Neural progenitor cell (in vitro differentiated cells): ENCODE measurements around the gene ULK4.

Experiments used
- CTCF ChIP-seq: fragments of 200-600 bp; sonication (generic); IDR thresholded peaks from 2 replicates; pipeline ENCODE4 v1.5.1; 2017; ENCODE audit warnings: antibody characterized with exemption, mild to moderate bottlenecking
- EZH2 ChIP-seq: fragments of 200-600 bp; sonication (generic); IDR thresholded peaks from 2 replicates; pipeline ENCODE4 v1.6.1; 2017; ENCODE audit warnings: antibody characterized with exemption, mild to moderate bottlenecking, moderate library complexity
- EZH2phosphoT487 ChIP-seq: fragments of 200-600 bp; sonication (generic); IDR thresholded peaks from 2 replicates; pipeline ENCODE4 v1.6.1; 2017; ENCODE audit warnings: antibody characterized with exemption

- TF ChIP-seq CTCF = no peak
- no peak for TF ChIP-seq EZH2phosphoT487
- no peak for TF ChIP-seq EZH2
These were observed 531.0 kb downstream of the ULK4 start for GRCh38 chr3:41430886-41431285.
